Measurements from ENCODE around the gene PCDH12. TPM values are rescaled to one million over a fixed set of nuclear protein-coding genes. Genes with fewer than 3 reads are reported as not detected.
"Not testable (repeated sequence)": the region's sequence is repeated elsewhere in the genome, so short reads cannot be mapped to it uniquely, and the experiment has no call there.

The PCDH12 gene
- total and polyA plus RNA-seq, 10 donors: 2.1 to 72.0 (median 33.4) TPM

DNA sequence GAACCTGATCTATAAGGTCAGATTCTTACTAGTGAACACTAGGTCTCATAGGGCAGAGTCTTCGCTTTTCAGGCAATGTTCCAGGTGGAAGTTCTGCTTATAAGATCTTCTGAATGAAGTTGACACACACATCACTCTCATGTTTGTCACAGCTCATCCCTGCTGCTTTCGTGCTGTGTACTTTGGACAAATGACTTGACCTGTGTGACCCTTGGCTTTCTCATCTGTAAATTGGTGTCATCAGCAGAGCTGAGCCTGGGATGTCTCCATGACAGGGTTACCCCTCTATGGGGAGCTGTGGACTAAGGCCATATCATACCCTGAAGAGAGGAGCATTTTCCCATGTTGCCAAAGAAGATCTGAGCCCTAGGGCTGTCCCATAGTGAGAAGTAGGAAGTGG is 31.6 kb downstream of the PCDH12 start:
- H3K4me3 ChIP-seq: no peak overlapping the region
- H3K27me3 ChIP-seq (replicated peaks in 1 of 7): no peaks in the 10 kb centered on the region
- H3K9me3 ChIP-seq: no peaks in the 10 kb centered on the region
- TF ChIP-seq POLR2AphosphoS5 (IDR thresholded peaks at IDR 0.05) (no peak), POLR2A (IDR thresholded peaks at IDR 0.05) (no peak)
- TF ChIP-seq, protein P1, sequence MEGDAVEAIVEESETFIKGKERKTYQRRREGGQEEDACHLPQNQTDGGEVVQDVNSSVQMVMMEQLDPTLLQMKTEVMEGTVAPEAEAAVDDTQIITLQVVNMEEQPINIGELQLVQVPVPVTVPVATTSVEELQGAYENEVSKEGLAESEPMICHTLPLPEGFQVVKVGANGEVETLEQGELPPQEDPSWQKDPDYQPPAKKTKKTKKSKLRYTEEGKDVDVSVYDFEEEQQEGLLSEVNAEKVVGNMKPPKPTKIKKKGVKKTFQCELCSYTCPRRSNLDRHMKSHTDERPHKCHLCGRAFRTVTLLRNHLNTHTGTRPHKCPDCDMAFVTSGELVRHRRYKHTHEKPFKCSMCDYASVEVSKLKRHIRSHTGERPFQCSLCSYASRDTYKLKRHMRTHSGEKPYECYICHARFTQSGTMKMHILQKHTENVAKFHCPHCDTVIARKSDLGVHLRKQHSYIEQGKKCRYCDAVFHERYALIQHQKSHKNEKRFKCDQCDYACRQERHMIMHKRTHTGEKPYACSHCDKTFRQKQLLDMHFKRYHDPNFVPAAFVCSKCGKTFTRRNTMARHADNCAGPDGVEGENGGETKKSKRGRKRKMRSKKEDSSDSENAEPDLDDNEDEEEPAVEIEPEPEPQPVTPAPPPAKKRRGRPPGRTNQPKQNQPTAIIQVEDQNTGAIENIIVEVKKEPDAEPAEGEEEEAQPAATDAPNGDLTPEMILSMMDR (IDR thresholded peaks at IDR 0.05 in 8 of 11, conservative IDR thresholded peaks at IDR 0.05 in 3 of 11): no peak
- H3K4me1 ChIP-seq: peaks cover 22 to 84% (median 70%) of the 10 kb centered on the region in 6 donors
- H3K27ac ChIP-seq: peak overlapping the region in 2 of 8 donors; percentile 19 to 30
- DNase-seq: no peak
- intact Hi-C loops (cut with DNase I; ENCODE audit: low total_unique reads): no loop called here
- H3K36me3 ChIP-seq: peaks cover 10 to 70% (median 64%) of the 10 kb centered on the region in 6 donors
- 71 to 93% (median 86%) methylated on average over 2 of the region's 2 CpGs for WGBS, 5 donors

DNA sequence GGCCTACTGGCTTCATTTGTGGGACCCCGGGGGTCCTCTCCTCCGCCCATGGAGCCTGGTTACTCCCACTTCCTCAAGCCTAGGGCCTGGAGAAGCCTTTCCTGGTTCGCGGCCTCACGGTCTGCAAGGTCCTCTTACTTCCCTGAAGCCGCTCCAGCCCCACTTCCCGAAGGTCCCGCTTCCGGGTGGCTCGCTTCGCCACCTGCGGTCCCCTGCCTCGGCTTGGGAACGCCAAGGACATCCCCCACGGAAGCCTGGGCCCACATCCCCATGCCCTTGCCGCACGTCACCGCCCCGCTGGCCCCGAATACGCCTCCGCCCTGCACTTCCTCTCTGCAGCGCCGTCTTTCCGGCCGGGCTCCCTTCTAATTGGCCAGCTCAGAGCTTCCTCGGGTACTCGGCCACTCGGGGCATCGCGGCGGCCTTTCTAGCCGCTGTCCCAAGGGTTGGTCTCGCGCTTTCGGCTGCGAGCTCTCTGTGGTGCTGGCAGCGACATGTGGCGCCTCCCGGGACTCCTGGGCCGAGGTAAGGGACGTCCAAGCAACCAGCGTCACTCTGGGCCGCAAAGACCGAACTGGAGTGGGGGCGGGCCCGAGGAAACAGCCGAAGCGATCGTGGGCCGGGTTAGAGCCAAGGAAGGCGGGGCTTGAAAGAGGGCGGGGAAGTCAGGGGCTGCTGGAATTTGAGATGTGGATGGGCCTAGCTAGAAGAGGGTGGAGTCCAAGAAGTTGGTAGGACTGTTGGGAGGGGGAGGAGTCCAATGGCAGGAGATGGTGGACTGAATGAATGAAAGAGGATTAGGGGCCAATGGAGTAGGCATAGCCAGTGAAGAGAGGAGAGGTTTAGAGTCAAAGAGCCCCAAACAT is 34.3 kb downstream of the PCDH12 start, which contains the start of gene DELE1:
DELE1 (plus strand) TSS at position 424 of the 866 bp plus-strand sequence; CDS start at position 495, 71 bp downstream.
- Histone ChIP-seq H3K36me3 (peaks cover 8 to 42% (median 37%) of the 10 kb centered on the region in 6 donors), H3K4me3 (peak within 1 kb of the TSS; percentile 47 to 79 (median 54)), H3K27me3 (replicated peaks in 1 of 7) (no peaks in the 10 kb centered on the region), H3K27ac (peak within 1 kb of the TSS; percentile 95 to 98 (median 97)), H3K9me3 (no peaks in the 10 kb centered on the region), H3K4me1 (peaks cover 22 to 60% (median 57%) of the 10 kb centered on the region in 6 donors)
- intact Hi-C loops (cut with DNase I; ENCODE audit: low total_unique reads): no loop called here
- 0 to 1% (median 0%) methylated on average over 40 to 53 of the region's 53 CpGs for WGBS, 5 donors
- peak; percentile 99 for DNase-seq
- TF ChIP-seq POLR2A (IDR thresholded peaks at IDR 0.05) (peak; percentile 35 to 68 (median 59)), POLR2AphosphoS5 (IDR thresholded peaks at IDR 0.05) (peak; percentile 97 to 98 (median 97))
- TF ChIP-seq, protein P1 (IDR thresholded peaks at IDR 0.05 in 8 of 11, conservative IDR thresholded peaks at IDR 0.05 in 3 of 11): peak in 6 of 11 experiments; percentile 14 to 54 (median 28)

DNA sequence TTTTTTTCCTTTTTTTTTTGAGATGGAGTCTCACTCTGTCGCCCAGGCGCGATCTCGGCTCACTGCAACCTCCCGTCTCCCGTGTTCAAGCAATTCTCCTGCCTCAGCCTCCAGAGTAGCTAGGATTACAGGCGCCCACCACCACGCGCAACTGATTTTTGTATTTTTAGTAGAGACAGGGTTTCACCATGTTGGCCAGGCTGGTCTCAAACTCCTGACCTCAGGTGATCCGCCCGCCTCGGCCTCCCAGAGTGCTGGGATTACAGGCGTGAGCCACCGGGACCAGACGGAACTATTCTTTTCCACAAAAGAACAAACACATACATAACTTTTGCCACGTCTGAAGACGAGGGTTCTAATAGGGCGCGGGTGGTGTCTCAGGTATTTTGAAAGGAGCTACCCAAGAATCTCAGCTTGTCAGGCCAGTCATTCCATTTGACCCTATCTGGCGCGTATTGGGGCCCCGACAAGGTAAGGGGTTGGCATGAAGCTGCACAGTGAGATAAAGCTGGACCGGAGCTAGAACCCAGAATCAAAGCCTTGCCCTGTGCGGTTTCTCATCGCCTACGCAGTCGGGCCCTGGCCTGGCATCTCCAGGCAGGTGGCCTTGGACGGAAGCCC is 35.1 kb downstream of the PCDH12 start:
- peak overlapping the region; percentile 47 to 79 (median 54) for H3K4me3 ChIP-seq
- DNase-seq; intact Hi-C loops (cut with DNase I; ENCODE audit: low total_unique reads); H3K9me3 ChIP-seq; H3K27me3 ChIP-seq (replicated peaks in 1 of 7): not testable (repeated sequence)
- H3K4me1 ChIP-seq: peaks cover 22 to 52% (median 50%) of the 10 kb centered on the region in 6 donors
- 54 to 60% (median 57%) methylated on average over 28 of the region's 28 CpGs for WGBS, 5 donors
- peaks cover 8 to 35% (median 29%) of the 10 kb centered on the region in 6 donors for H3K36me3 ChIP-seq
- H3K27ac ChIP-seq: peak overlapping the region; percentile 95 to 98 (median 97)

DNA sequence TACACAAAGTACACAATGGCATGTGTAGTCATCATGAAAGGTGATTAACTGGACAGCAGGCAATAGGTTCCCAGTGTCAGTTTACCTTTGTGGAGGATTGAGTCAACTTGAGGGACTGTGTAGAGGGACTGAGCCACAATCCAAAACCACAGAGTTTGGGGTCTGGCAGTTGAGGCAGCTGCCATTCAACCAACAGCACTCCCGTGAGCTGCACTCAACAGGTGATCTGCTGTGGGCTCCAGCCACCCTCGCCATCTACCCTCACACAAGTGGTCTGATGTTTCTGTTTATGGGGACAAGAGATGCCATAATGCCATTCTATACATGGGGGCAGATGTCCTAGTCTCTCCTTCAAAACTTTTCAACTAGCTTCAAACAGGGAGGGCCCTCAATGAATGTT is 37.2 kb downstream of the PCDH12 start:
- WGBS, 5 donors: 80 to 94% (median 87%) methylated on average over 2 of the region's 2 CpGs
- intact Hi-C loops (cut with DNase I; ENCODE audit: low total_unique reads): no loop called here
- Histone ChIP-seq H3K4me1 (peaks cover 14 to 43% (median 32%) of the 10 kb centered on the region in 6 donors), H3K27me3 (replicated peaks in 1 of 7) (no peaks in the 10 kb centered on the region), H3K4me3 (no peak overlapping the region), H3K27ac (no peak overlapping the region), H3K9me3 (no peaks in the 10 kb centered on the region), H3K36me3 (peaks cover 4 to 13% (median 9%) of the 10 kb centered on the region in 6 donors)
- DNase-seq: no peak
- TF ChIP-seq, protein P1 (IDR thresholded peaks at IDR 0.05 in 8 of 11, conservative IDR thresholded peaks at IDR 0.05 in 3 of 11): no peak
- no peak for TF ChIP-seq POLR2AphosphoS5 (IDR thresholded peaks at IDR 0.05)
- TF ChIP-seq POLR2A (IDR thresholded peaks at IDR 0.05): no peak

All from spleen (tissue), 11 donors.